Hepatocyte (in vitro differentiated cells): Measurements from ENCODE around the gene LRRD1. TPM values are rescaled to one million over a fixed set of nuclear protein-coding genes. Genes with fewer than 3 reads are reported as not detected.

ENCODE experiments used
- DNase-seq: peaks from one replicate; pipeline ENCODE4 v3.0.0-alpha.2; 2016; ENCODE audit warnings: low spot score
- H2AFZ ChIP-seq: fragments of 200-600 bp; sonication (generic); 2 replicates; pipeline ENCODE4 v1.6.0; 2016; ENCODE audit warnings: antibody characterized with exemption, mild to moderate bottlenecking
- H3K27ac ChIP-seq: fragments of 200-600 bp; sonication (generic); 2 replicates; pipeline ENCODE4 v1.5.1; 2016; ENCODE audit warnings: mild to moderate bottlenecking
- H3K27me3 ChIP-seq: fragments of 200-600 bp; sonication (generic); 2 replicates; pipeline ENCODE4 v1.6.1; 2016
- H3K36me3 ChIP-seq: fragments of 200-600 bp; sonication (generic); replicated peaks from 2 replicates; pipeline ENCODE4 v1.5.1; 2016; ENCODE audit warnings: low read depth; ENCODE audit not compliant: insufficient read depth
- H3K4me1 ChIP-seq: fragments of 200-600 bp; sonication (generic); 2 replicates; pipeline ENCODE4 v1.5.1; 2016; ENCODE audit warnings: mild to moderate bottlenecking, moderate library complexity; ENCODE audit not compliant: insufficient read depth
- H3K4me2 ChIP-seq: fragments of 200-600 bp; sonication (generic); 2 replicates; pipeline ENCODE4 v1.6.0; 2016
- H3K4me3 ChIP-seq: fragments of 200-600 bp; sonication (generic); 2 replicates; pipeline ENCODE4 v1.5.1; 2016; ENCODE audit warnings: mild to moderate bottlenecking
- H3K79me2 ChIP-seq: fragments of 200-600 bp; sonication (generic); 2 replicates; pipeline ENCODE4 v1.6.0; 2017; ENCODE audit warnings: mild to moderate bottlenecking
- H3K9me2 ChIP-seq: fragments of 200-600 bp; sonication (generic); replicated peaks from 2 replicates; pipeline ENCODE4 v1.6.0; 2017; ENCODE audit warnings: mild to moderate bottlenecking; ENCODE audit not compliant: insufficient read depth
- H3K9me3 ChIP-seq: fragments of 200-600 bp; sonication (generic); 2 replicates; pipeline ENCODE4 v1.5.1; 2016; ENCODE audit warnings: low read depth, mild to moderate bottlenecking
- H4K20me1 ChIP-seq: fragments of 200-600 bp; sonication (generic); 2 replicates; pipeline ENCODE4 v1.6.0; 2016; ENCODE audit warnings: mild to moderate bottlenecking; ENCODE audit not compliant: insufficient read depth, poor library complexity, severe bottlenecking
- EZH2 ChIP-seq: fragments of 200-600 bp; sonication (generic); IDR thresholded peaks from 2 replicates; pipeline ENCODE4 v1.6.1; 2016; ENCODE audit warnings: antibody characterized with exemption, mild to moderate bottlenecking, borderline replicate concordance
- EZH2phosphoT487 ChIP-seq: fragments of 200-600 bp; sonication (generic); IDR thresholded peaks from one replicate; pipeline ENCODE4 v1.6.1; 2018; ENCODE audit warnings: antibody characterized with exemption, mild to moderate bottlenecking, low read depth, moderate library complexity; ENCODE audit not compliant: unreplicated experiment, severe bottlenecking
- WGBS: methylation state at CpG from one replicate; pipeline ENCODE4 v1.1.6; 2016; ENCODE audit warnings: low lambda C conversion rate; ENCODE audit errors: missing lambda C conversion rate; 5-methylcytosine and 5-hydroxymethylcytosine counted together
- polyA plus RNA-seq: library from polyadenylated mRNA; unstranded; fragments of >200 nt; fragmentation: Nextera tagmentation; extraction: Ambion mirVana; gene quantifications from 2 replicates; pipeline ENCODE4 v1.2.1, GENCODE V29; 2016
- total RNA-seq: library from RNA; depleted of rRNA; stranded (reverse); fragments of >200 nt; gene quantifications from 2 replicates; pipeline ENCODE4 v1.2.3, GENCODE V29; 2014
- TF ChIP-seq, protein P1 (sequence below): fragments of 200-600 bp; sonication (generic); IDR thresholded peaks from 2 replicates; pipeline ENCODE4 v1.5.1; 2016; ENCODE audit warnings: antibody characterized with exemption, mild to moderate bottlenecking; ENCODE audit not compliant: poor library complexity

The LRRD1 gene
- total and polyA plus RNA-seq, 2 experiments from 2014 or later: 0.77 TPM; not detected in 1

DNA sequence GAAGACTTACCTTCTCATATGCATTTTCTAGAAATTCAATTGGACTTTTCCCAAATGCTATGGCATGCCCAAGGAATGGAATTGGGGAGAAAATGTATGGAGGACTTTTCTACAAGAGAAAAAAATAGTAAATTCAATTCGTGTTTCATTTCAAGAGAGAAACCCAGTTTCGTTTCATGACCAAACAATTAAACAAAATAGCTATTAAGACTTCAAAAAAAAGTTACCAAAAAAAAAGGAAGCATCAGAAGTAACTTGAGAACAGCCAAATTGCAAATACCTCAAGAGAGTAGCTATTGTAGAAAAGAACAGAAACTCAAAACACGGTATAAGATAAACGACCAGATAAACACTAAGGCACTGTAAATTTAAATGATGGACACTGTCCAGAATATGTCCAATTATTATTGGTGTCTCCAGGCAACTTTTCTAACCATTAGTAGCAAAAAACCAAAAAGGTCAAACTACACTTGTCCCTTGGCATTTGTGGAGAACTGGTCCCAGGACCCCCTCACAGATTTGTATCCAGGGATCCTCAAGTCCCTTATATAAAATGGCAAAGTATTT lies 47.1 kb downstream of the LRRD1 start:
- Histone ChIP-seq H3K9me2 (no peaks in the 10 kb centered on the region), H3K36me3 (no peaks in the 10 kb centered on the region), H2AFZ (no peak overlapping the region), H3K4me1 (peaks cover 6% of the 10 kb centered on the region), H3K27me3 (no peaks in the 10 kb centered on the region), H4K20me1 (peaks cover 42% of the 10 kb centered on the region), H3K79me2 (peaks cover 71% of the 10 kb centered on the region), H3K4me3 (peak overlapping the region; percentile 70), H3K4me2 (peak overlapping the region; percentile 80), H3K9me3 (no peaks in the 10 kb centered on the region), H3K27ac (no peak overlapping the region)
- 46% methylated on average over 4 of the region's 4 CpGs for WGBS
- DNase-seq: no peak
- TF ChIP-seq EZH2: no peak
- TF ChIP-seq, protein P1, sequence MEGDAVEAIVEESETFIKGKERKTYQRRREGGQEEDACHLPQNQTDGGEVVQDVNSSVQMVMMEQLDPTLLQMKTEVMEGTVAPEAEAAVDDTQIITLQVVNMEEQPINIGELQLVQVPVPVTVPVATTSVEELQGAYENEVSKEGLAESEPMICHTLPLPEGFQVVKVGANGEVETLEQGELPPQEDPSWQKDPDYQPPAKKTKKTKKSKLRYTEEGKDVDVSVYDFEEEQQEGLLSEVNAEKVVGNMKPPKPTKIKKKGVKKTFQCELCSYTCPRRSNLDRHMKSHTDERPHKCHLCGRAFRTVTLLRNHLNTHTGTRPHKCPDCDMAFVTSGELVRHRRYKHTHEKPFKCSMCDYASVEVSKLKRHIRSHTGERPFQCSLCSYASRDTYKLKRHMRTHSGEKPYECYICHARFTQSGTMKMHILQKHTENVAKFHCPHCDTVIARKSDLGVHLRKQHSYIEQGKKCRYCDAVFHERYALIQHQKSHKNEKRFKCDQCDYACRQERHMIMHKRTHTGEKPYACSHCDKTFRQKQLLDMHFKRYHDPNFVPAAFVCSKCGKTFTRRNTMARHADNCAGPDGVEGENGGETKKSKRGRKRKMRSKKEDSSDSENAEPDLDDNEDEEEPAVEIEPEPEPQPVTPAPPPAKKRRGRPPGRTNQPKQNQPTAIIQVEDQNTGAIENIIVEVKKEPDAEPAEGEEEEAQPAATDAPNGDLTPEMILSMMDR: no peak
- no peak for TF ChIP-seq EZH2phosphoT487

DNA sequence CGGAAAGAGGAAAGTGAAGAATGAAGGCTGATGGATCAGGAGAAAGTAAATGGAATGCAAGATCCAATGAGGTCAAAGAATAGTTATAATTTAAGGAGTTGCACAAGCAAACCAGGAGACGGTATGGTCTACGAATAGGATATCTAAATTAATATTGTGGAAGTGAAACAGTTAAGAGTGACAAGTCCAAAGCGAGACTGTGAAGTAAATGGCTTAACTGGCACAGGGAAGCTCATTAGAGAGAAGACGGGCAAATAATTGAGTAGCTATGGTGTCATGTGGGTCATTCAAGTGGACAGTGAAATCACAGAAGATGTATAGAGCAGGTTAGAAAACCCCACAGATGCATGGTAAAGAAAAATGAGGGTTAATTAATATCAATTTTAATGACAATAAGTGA lies 47.8 kb downstream of the LRRD1 start:
- no peak for DNase-seq
- H3K9me3 ChIP-seq: no peaks in the 10 kb centered on the region
- no peak overlapping the region for H3K27ac ChIP-seq
- no peaks in the 10 kb centered on the region for H3K9me2 ChIP-seq
- no peak overlapping the region for H2AFZ ChIP-seq
- no peaks in the 10 kb centered on the region for H3K27me3 ChIP-seq
- H3K4me2 ChIP-seq: peak overlapping the region; percentile 80
- WGBS: 94% methylated on average over 5 of the region's 5 CpGs
- H3K36me3 ChIP-seq: no peaks in the 10 kb centered on the region
- no peak overlapping the region for H3K4me3 ChIP-seq
- H3K4me1 ChIP-seq: peaks cover 6% of the 10 kb centered on the region
- TF ChIP-seq EZH2phosphoT487 (no peak), EZH2 (no peak)
- TF ChIP-seq, protein P1: no peak
- peaks cover 49% of the 10 kb centered on the region for H4K20me1 ChIP-seq
- peaks cover 79% of the 10 kb centered on the region for H3K79me2 ChIP-seq

DNA sequence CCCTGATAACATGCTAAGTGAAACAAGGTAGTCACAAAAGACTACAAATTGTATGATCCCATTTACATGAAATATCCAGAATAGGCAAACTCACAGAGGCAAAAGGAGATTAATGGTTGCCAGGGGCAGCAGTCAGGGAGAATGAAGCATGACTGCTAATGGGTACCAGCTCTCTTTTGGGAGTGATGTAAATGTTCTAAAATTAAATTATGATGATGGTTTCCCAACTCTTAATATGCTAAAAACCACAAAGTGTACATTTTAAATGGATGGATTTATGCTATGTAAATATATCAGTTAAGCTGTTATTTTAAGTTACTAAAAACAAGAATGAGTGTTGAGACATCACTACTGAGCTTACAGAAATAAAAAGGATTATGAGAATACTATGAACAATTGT lies 57.3 kb downstream of the LRRD1 start:
- peaks cover 95% of the 10 kb centered on the region for H3K79me2 ChIP-seq
- TF ChIP-seq, protein P1: no peak
- TF ChIP-seq EZH2phosphoT487 (no peak), EZH2 (no peak)
- H3K27me3 ChIP-seq: no peaks in the 10 kb centered on the region
- H3K9me3 ChIP-seq: no peaks in the 10 kb centered on the region
- peaks cover 44% of the 10 kb centered on the region for H4K20me1 ChIP-seq
- H3K4me2 ChIP-seq: no peak overlapping the region
- no peak overlapping the region for H3K4me3 ChIP-seq
- no peaks in the 10 kb centered on the region for H3K4me1 ChIP-seq
- no peaks in the 10 kb centered on the region for H3K9me2 ChIP-seq
- no peak overlapping the region for H2AFZ ChIP-seq
- no peak overlapping the region for H3K27ac ChIP-seq
- no peak for DNase-seq
- H3K36me3 ChIP-seq: peaks cover 3% of the 10 kb centered on the region
